ENCODE results near the gene MEGF6.

Gene MEGF6

DNA sequence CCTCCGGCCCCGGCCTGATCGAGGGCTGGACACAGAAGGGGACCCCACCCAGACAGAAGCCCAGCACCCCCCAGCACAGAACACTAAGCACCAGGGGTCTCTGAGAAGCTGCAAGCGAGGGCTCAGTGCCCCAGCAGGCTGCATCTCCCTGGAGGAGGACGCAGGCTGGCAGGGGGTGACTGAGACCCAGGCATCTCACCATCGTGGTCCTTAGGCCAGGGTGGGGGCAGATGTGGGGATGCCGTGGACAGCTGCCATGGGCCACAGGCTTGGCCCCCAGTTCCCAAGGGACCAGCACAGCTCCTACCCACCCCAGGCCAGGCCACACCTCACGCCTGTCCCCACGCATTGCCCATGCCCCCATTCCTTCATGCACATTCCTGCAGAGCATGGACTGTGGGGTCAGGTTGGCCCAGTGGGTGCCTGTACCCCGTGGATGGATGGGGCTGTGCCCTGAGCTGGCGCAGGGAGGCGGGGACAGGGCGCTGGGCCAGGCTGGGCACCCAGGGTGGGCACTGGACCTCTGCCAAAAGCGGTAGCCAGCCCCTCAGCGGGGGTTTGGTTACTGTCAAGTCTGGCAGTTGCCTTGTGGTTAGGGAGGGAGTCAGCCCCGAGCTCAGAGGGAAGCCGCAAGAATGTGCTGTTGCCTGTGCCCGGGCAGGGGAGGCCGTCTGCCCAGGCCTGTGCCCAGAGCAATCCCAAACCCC is 95.4 kb downstream of the MEGF6 start:
- Histone ChIP-seq H3K27ac (replicated peaks) (peak overlapping the region; percentile 73), H3K27me3 (ENCODE audit: insufficient read depth, poor library complexity, severe bottlenecking) (no peaks in the 10 kb centered on the region), H3K4me3 (replicated peaks; ENCODE audit: insufficient read depth, low read length) (no peak overlapping the region)
- DNase-seq (ENCODE audit: low read depth in 1 of 2, low spot score in 1 of 2): peak in 1 of 2 experiments; percentile 83
- no peak for TF ChIP-seq GABPA (IDR thresholded peaks at IDR 0.05; ENCODE audit: low read depth)
- peak; percentile 81 for TF ChIP-seq POLR2AphosphoS5 (IDR thresholded peaks at IDR 0.05; ENCODE audit: low read depth)

GRCh38 chr1:3515272-3515671 is 96.0 kb downstream of the MEGF6 start:
- Histone ChIP-seq H3K27me3 (ENCODE audit: insufficient read depth, poor library complexity, severe bottlenecking) (no peaks in the 10 kb centered on the region), H3K27ac (replicated peaks) (no peak overlapping the region), H3K4me3 (replicated peaks; ENCODE audit: insufficient read depth, low read length) (no peak overlapping the region)
- DNase-seq (ENCODE audit: low read depth in 1 of 2, low spot score in 1 of 2): no peak
- TF ChIP-seq GABPA (IDR thresholded peaks at IDR 0.05; ENCODE audit: low read depth) (no peak), POLR2AphosphoS5 (IDR thresholded peaks at IDR 0.05; ENCODE audit: low read depth) (no peak), CTCF (IDR thresholded peaks at IDR 0.05; ENCODE audit: insufficient read depth, low read length) (no peak), SPI1 (IDR thresholded peaks at IDR 0.05; ENCODE audit: borderline replicate concordance, low read depth) (no peak)
- TF ChIP-seq, protein P1, sequence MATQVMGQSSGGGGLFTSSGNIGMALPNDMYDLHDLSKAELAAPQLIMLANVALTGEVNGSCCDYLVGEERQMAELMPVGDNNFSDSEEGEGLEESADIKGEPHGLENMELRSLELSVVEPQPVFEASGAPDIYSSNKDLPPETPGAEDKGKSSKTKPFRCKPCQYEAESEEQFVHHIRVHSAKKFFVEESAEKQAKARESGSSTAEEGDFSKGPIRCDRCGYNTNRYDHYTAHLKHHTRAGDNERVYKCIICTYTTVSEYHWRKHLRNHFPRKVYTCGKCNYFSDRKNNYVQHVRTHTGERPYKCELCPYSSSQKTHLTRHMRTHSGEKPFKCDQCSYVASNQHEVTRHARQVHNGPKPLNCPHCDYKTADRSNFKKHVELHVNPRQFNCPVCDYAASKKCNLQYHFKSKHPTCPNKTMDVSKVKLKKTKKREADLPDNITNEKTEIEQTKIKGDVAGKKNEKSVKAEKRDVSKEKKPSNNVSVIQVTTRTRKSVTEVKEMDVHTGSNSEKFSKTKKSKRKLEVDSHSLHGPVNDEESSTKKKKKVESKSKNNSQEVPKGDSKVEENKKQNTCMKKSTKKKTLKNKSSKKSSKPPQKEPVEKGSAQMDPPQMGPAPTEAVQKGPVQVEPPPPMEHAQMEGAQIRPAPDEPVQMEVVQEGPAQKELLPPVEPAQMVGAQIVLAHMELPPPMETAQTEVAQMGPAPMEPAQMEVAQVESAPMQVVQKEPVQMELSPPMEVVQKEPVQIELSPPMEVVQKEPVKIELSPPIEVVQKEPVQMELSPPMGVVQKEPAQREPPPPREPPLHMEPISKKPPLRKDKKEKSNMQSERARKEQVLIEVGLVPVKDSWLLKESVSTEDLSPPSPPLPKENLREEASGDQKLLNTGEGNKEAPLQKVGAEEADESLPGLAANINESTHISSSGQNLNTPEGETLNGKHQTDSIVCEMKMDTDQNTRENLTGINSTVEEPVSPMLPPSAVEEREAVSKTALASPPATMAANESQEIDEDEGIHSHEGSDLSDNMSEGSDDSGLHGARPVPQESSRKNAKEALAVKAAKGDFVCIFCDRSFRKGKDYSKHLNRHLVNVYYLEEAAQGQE (IDR thresholded peaks at IDR 0.05; ENCODE audit: insufficient replicate concordance, low read depth): no peak

GRCh38 chr1:3514404-3514803 is 96.9 kb downstream of the MEGF6 start:
- Histone ChIP-seq H3K27me3 (ENCODE audit: insufficient read depth, poor library complexity, severe bottlenecking) (no peaks in the 10 kb centered on the region), H3K4me3 (replicated peaks; ENCODE audit: insufficient read depth, low read length) (no peak overlapping the region), H3K27ac (replicated peaks) (no peak overlapping the region)
- TF ChIP-seq, protein P1 (IDR thresholded peaks at IDR 0.05; ENCODE audit: insufficient replicate concordance, low read depth): no peak
- TF ChIP-seq POLR2AphosphoS5 (IDR thresholded peaks at IDR 0.05; ENCODE audit: low read depth): no peak
- TF ChIP-seq CTCF (IDR thresholded peaks at IDR 0.05; ENCODE audit: insufficient read depth, low read length): no peak
- DNase-seq (ENCODE audit: low read depth in 1 of 2, low spot score in 1 of 2): no peak

- no peaks in the 10 kb centered on the region for H3K27me3 ChIP-seq (ENCODE audit: insufficient read depth, poor library complexity, severe bottlenecking)
- DNase-seq (ENCODE audit: low read depth in 1 of 2, low spot score in 1 of 2): no peak
- no peak overlapping the region for H3K4me3 ChIP-seq (replicated peaks; ENCODE audit: insufficient read depth, low read length)
- TF ChIP-seq SPI1 (IDR thresholded peaks at IDR 0.05; ENCODE audit: borderline replicate concordance, low read depth): no peak
- TF ChIP-seq, protein P1 (IDR thresholded peaks at IDR 0.05; ENCODE audit: insufficient replicate concordance, low read depth): no peak
- no peak for TF ChIP-seq GABPA (IDR thresholded peaks at IDR 0.05; ENCODE audit: low read depth)
- no peak for TF ChIP-seq CTCF (IDR thresholded peaks at IDR 0.05; ENCODE audit: insufficient read depth, low read length)
- TF ChIP-seq POLR2AphosphoS5 (IDR thresholded peaks at IDR 0.05; ENCODE audit: low read depth): no peak
- no peak overlapping the region for H3K27ac ChIP-seq (replicated peaks)
Measured at GRCh38 chr1:3511856-3512255, 99.5 kb downstream of the MEGF6 start.
